Chondrocyte (in vitro differentiated cells): ENCODE results near the gene CRNKL1. TPM values are rescaled to one million over a fixed set of nuclear protein-coding genes. Genes with fewer than 3 reads are reported as not detected.

Source experiments
- DNase-seq: peaks from one replicate; pipeline ENCODE4 v3.0.0; 2021; ENCODE audit warnings: mixed read lengths, low spot score
- H3K27ac Mint-ChIP-seq: one replicate; pipeline ENCODE4 v1.8.0; 2021; ENCODE audit warnings: mild to moderate bottlenecking, moderate library complexity, mixed read lengths; ENCODE audit not compliant: unreplicated experiment
- H3K27me3 Mint-ChIP-seq: 2 replicates; pipeline ENCODE4 v1.8.0; 2021; ENCODE audit warnings: low read depth, mixed read lengths
- H3K36me3 Mint-ChIP-seq: 2 replicates; pipeline ENCODE4 v1.8.0; 2021; ENCODE audit warnings: low read depth, mixed read lengths
- H3K4me1 Mint-ChIP-seq: 2 replicates; pipeline ENCODE4 v1.8.0; 2021; ENCODE audit warnings: low read depth, mild to moderate bottlenecking, mixed read lengths
- H3K4me3 Mint-ChIP-seq: one replicate; pipeline ENCODE4 v1.8.0; 2021; ENCODE audit warnings: mild to moderate bottlenecking, moderate library complexity, mixed read lengths; ENCODE audit not compliant: unreplicated experiment
- H3K9me3 Mint-ChIP-seq: 2 replicates; pipeline ENCODE4 v1.8.0; 2021; ENCODE audit warnings: low read depth, mixed read lengths
- total RNA-seq: library from RNA; stranded (reverse); gene quantifications from 3 replicates; pipeline ENCODE4 v1.2.1, GENCODE V29; 2021
- TF ChIP-seq, protein P1 (sequence below): fragments of 200-600 bp; sonication (generic); IDR thresholded peaks from 2 replicates; pipeline ENCODE4 v1.5.0; 2021; ENCODE audit warnings: antibody characterized with exemption, mild to moderate bottlenecking, moderate library complexity

The CRNKL1 gene
- total RNA-seq, 1 donor from 2014 or later = 16.4 TPM

DNA sequence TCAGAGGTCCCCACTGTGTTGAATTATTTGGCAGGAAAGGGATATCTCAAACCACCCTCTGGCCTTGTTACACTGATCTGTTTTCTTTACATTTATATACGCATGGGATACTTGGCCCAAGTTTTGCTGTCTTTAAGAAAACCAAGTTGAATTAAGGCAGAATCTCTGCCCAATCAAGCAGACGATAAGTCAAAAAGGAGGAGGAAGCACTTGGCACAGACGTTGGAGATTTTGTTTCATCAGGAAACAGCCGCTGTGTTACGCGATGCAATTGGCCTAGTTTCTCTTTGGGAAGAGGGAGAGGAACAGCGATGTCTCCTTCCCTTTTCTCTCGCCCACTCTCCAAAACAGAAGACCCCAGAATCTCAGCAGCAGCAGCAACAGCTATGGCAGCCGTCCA is 55.3 kb downstream of the CRNKL1 start:
- no peak for DNase-seq

DNA sequence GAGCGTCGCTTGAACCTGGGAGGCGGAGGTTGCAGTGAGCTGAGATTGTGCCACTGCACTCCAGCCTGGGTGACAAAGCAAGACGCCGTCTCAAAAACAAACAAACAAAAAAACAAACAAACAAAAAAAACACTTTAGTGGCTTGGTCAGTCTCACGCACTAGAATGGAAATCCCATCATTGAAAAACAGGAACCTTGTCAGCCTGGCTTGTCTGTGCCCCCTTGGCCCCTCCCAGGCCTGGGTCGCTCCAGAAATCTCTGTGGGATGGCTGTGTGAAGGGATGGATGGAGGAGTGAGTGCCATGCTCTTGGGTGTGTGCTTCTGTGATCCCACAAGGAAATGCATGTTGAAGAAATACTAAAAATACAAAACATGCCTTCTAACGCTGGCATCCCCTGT is 56.0 kb downstream of the CRNKL1 start:
- Mint-ChIP-seq H3K27me3 (no peaks in the 10 kb centered on the region), H3K36me3 (peaks cover 27% of the 10 kb centered on the region), H3K9me3 (no peaks in the 10 kb centered on the region), H3K4me3 (no peak overlapping the region), H3K27ac (peak overlapping the region; percentile 13), H3K4me1 (peaks cover 54% of the 10 kb centered on the region)
- no peak for DNase-seq
- TF ChIP-seq, protein P1, sequence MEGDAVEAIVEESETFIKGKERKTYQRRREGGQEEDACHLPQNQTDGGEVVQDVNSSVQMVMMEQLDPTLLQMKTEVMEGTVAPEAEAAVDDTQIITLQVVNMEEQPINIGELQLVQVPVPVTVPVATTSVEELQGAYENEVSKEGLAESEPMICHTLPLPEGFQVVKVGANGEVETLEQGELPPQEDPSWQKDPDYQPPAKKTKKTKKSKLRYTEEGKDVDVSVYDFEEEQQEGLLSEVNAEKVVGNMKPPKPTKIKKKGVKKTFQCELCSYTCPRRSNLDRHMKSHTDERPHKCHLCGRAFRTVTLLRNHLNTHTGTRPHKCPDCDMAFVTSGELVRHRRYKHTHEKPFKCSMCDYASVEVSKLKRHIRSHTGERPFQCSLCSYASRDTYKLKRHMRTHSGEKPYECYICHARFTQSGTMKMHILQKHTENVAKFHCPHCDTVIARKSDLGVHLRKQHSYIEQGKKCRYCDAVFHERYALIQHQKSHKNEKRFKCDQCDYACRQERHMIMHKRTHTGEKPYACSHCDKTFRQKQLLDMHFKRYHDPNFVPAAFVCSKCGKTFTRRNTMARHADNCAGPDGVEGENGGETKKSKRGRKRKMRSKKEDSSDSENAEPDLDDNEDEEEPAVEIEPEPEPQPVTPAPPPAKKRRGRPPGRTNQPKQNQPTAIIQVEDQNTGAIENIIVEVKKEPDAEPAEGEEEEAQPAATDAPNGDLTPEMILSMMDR = no peak

More for the DNA sequence above, 55.3 kb downstream of the CRNKL1 start:
- H3K27me3 Mint-ChIP-seq = no peaks in the 10 kb centered on the region
- peaks cover 47% of the 10 kb centered on the region for H3K4me1 Mint-ChIP-seq
- TF ChIP-seq, protein P1 = no peak
- peak overlapping the region; percentile 13 for H3K27ac Mint-ChIP-seq
- H3K4me3 Mint-ChIP-seq = no peak overlapping the region
- peaks cover 31% of the 10 kb centered on the region for H3K36me3 Mint-ChIP-seq
- H3K9me3 Mint-ChIP-seq = no peaks in the 10 kb centered on the region

DNA sequence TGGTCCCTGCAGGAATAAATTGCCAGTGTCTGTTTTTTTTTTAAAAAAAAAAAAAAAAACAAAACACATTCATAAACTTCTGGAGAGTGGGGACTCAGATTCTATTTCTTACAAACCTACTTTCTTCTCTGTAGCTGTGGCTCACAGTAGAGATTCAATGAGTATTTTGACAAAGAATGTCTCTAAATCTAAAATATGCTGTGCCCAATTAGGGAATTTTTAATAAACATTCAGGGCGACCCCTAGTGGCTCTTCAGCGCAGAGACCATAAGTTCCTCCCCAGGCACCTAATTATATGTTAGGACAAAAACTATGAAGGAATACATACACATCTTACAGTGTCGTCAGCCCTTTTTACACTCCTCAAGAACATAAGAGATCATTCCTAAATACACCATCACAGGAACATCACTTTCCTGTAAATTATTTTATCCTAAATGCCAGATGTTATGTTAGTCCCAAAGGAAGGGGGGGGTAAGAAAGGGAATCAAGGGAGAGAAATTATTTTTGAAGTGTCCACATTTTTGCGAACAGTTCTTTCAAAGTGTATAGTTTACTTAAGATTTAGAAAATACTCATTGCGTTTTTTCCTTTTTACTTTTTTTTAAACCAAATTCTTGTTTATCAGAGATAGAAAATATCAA is 56.9 kb downstream of the CRNKL1 start:
- Mint-ChIP-seq H3K4me1 (peaks cover 63% of the 10 kb centered on the region), H3K9me3 (no peaks in the 10 kb centered on the region), H3K27ac (peak overlapping the region; percentile 99), H3K36me3 (peaks cover 22% of the 10 kb centered on the region), H3K4me3 (no peak overlapping the region), H3K27me3 (no peaks in the 10 kb centered on the region)
- TF ChIP-seq, protein P1 = peak; percentile 98
- no peak for DNase-seq

DNA sequence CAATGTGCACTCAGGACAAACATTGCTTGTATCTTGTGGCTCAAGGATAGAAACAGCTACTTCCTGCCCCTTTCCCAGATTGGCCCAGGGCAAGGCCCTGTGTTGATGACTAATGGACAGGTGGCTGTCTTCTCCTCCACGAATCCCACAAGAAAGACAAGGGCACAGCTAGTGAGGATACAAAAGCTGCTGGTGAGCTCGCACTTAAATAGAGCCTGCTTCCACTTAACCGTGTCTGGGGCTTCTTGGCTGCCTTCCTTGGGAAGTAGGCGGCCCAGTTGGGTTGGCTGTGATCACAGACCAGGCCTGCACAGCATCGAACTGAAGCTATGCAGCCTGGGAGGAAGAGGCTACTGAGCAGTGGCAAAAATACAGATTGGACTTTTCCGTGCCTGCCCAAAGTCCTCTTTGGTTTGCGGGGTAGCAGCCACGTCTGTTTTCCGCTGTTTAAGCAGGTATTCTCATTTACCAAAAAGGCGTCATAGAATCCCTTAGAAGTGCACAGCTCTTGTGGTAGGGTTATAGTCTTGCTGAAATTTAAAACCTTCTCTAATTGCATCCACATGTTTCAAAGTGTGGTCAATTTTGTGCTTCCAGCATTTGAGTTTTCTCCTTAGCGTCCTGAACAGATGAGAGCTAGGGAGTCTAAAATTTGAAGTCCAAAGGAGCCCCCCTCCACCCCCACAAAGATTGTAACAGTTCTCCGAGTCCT is 58.2 kb downstream of the CRNKL1 start:
- Mint-ChIP-seq H3K4me1 (peaks cover 73% of the 10 kb centered on the region), H3K4me3 (peak overlapping the region; percentile 65), H3K9me3 (no peaks in the 10 kb centered on the region), H3K27ac (peak overlapping the region; percentile 99), H3K27me3 (no peaks in the 10 kb centered on the region), H3K36me3 (peaks cover 13% of the 10 kb centered on the region)
- DNase-seq = no peak
- TF ChIP-seq, protein P1 = no peak

DNA sequence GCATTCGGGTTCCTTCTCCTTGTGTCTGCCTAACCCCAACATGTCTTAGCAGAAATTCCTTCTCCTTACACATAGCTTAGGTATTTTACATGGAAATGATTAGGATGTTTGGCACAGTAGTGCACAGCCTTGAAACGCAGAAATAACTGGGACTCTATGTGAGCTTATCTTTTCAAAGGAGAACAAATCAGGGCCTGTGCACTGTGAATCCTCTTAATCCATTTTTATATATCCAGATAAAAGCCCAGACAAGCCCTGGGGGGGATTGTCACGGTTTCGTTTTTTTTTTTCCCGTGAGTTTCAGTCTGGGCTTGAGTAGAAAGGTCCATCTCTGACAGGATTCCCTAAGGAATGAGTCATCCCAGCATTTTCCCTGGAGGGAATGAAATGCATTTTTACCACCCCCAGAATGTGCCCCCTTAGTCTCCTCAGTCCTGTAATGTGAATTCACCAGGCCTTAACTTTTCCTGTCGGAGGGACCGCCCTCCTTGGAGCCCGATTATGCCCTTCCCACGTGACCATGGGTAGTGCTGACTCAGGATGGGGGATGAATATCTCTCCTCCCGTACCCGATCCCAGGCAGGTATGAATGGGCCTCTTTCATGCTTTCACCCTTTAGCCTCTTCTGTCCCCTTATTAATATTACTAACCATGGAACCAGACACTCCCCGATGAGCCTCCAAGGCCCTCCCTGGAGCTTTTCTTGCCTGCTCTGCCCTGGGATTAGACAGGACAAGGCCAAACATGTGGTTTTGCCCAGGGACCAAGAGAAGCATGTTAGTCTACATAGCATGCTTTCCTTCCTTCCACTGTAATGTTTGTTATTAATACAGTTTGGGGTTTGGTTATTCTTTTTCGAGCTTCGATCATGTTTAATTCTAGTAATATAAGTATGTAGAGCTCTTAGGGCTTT is 59.0 kb downstream of the CRNKL1 start:
- Mint-ChIP-seq H3K9me3 (no peaks in the 10 kb centered on the region), H3K36me3 (peaks cover 5% of the 10 kb centered on the region), H3K27ac (peak overlapping the region; percentile 99), H3K4me3 (peak overlapping the region; percentile 65), H3K27me3 (no peaks in the 10 kb centered on the region), H3K4me1 (peaks cover 78% of the 10 kb centered on the region)
- TF ChIP-seq, protein P1 = no peak
- DNase-seq = no peak
